Ectodermal cell (in vitro differentiated cells): Measurements from ENCODE around the gene SFRP4.

Experiments
- H3K27ac ChIP-seq: 2 replicates; pipeline ENCODE4 v1.7.0; 2013; ENCODE audit warnings: mild to moderate bottlenecking, low read depth, low read length; ENCODE audit not compliant: insufficient read depth, poor library complexity, severe bottlenecking
- H3K27me3 ChIP-seq: 2 replicates; pipeline ENCODE4 v1.7.0; 2013; ENCODE audit warnings: mild to moderate bottlenecking, low read length; ENCODE audit not compliant: insufficient read depth, control insufficient read depth, poor library complexity, severe bottlenecking
- H3K36me3 ChIP-seq: one replicate; pipeline ENCODE4 v1.7.0; 2013; ENCODE audit warnings: low read length; ENCODE audit not compliant: control insufficient read depth, insufficient read depth
- H3K4me1 ChIP-seq: one replicate; pipeline ENCODE4 v1.7.0; 2013; ENCODE audit warnings: low read length; ENCODE audit not compliant: control insufficient read depth, insufficient read depth
- H3K4me3 ChIP-seq: 2 replicates; pipeline ENCODE4 v1.7.0; 2013; ENCODE audit warnings: low read depth, low read length, control low read depth; ENCODE audit not compliant: insufficient read depth
- H3K9me3 ChIP-seq: 2 replicates; pipeline ENCODE4 v1.7.0; 2013; ENCODE audit warnings: mild to moderate bottlenecking, low read length, moderate library complexity; ENCODE audit not compliant: control insufficient read depth
- WGBS, 2 experiments: methylation state at CpG; one replicate each; pipeline ENCODE4 v1.1.7; 2013; ENCODE audit warnings: missing lambda C conversion rate in 2 of 2; 5-methylcytosine and 5-hydroxymethylcytosine counted together

SFRP4 gene

GRCh38 chr7:37908221-37908788, 8.3 kb downstream of the SFRP4 start:
- 96 to 100% methylated on average over 1 of the region's 1 CpG for WGBS, 2 experiments
- no peaks in the 10 kb centered on the region for H3K9me3 ChIP-seq
- no peak overlapping the region for H3K27ac ChIP-seq

GRCh38 chr7:37901890-37902524, 14.6 kb downstream of the SFRP4 start:
- H3K27ac ChIP-seq = no peak overlapping the region
- WGBS, 2 experiments = 91 to 94% methylated on average over 2 of the region's 2 CpGs

More at GRCh38 chr7:37908221-37908788, 8.3 kb downstream of the SFRP4 start:
- Histone ChIP-seq H3K27me3 (no peaks in the 10 kb centered on the region), H3K4me1 (no peaks in the 10 kb centered on the region), H3K36me3 (no peaks in the 10 kb centered on the region), H3K4me3 (no peak overlapping the region)

GRCh38 chr7:37901236-37901827, 15.3 kb downstream of the SFRP4 start:
- H3K27me3 ChIP-seq = no peaks in the 10 kb centered on the region
- H3K4me1 ChIP-seq = no peaks in the 10 kb centered on the region
- no peaks in the 10 kb centered on the region for H3K36me3 ChIP-seq
- no peak overlapping the region for H3K27ac ChIP-seq
- H3K9me3 ChIP-seq = no peaks in the 10 kb centered on the region
- 36 to 52% methylated on average over 4 to 6 of the region's 6 CpGs for WGBS, 2 experiments
- H3K4me3 ChIP-seq = no peak overlapping the region

More at GRCh38 chr7:37901890-37902524, 14.6 kb downstream of the SFRP4 start:
- no peaks in the 10 kb centered on the region for H3K27me3 ChIP-seq
- no peaks in the 10 kb centered on the region for H3K36me3 ChIP-seq
- H3K4me3 ChIP-seq = no peak overlapping the region
- H3K4me1 ChIP-seq = no peaks in the 10 kb centered on the region
- H3K9me3 ChIP-seq = no peaks in the 10 kb centered on the region

- Histone ChIP-seq H3K36me3 (no peaks in the 10 kb centered on the region), H3K27me3 (no peaks in the 10 kb centered on the region), H3K27ac (no peak overlapping the region), H3K4me1 (no peaks in the 10 kb centered on the region), H3K4me3 (no peak overlapping the region), H3K9me3 (no peaks in the 10 kb centered on the region)
- 79 to 84% methylated on average over 3 of the region's 3 CpGs for WGBS, 2 experiments
These were observed 16.8 kb downstream of the SFRP4 start for GRCh38 chr7:37899712-37900247.

GRCh38 chr7:37894671-37895070, 21.9 kb downstream of the SFRP4 start:
- Histone ChIP-seq H3K27me3 (no peaks in the 10 kb centered on the region), H3K27ac (no peak overlapping the region), H3K36me3 (no peaks in the 10 kb centered on the region), H3K4me1 (no peaks in the 10 kb centered on the region), H3K9me3 (no peaks in the 10 kb centered on the region), H3K4me3 (no peak overlapping the region)
- 90 to 93% methylated on average over 1 to 3 of the region's 3 CpGs for whole genome bisulfite sequencing, 2 experiments

- H3K4me3 ChIP-seq = no peak overlapping the region
- no peaks in the 10 kb centered on the region for H3K36me3 ChIP-seq
- H3K27ac ChIP-seq = no peak overlapping the region
- no peaks in the 10 kb centered on the region for H3K4me1 ChIP-seq
- no peaks in the 10 kb centered on the region for H3K9me3 ChIP-seq
- H3K27me3 ChIP-seq = no peaks in the 10 kb centered on the region
These were observed 23.3 kb downstream of the SFRP4 start for GRCh38 chr7:37893359-37893758.

GRCh38 chr7:37882086-37882485, 34.5 kb downstream of the SFRP4 start:
- H3K4me1 ChIP-seq = no peaks in the 10 kb centered on the region
- H3K36me3 ChIP-seq = no peaks in the 10 kb centered on the region
- no peaks in the 10 kb centered on the region for H3K27me3 ChIP-seq
- H3K27ac ChIP-seq = no peak overlapping the region
- no peaks in the 10 kb centered on the region for H3K9me3 ChIP-seq
- 85 to 90% methylated on average over 6 of the region's 6 CpGs for WGBS, 2 experiments
- H3K4me3 ChIP-seq = no peak overlapping the region
